ENCODE measurements around the gene LRRFIP1.
"Not testable (repeated sequence)": the region's sequence is repeated elsewhere in the genome, so short reads cannot be mapped to it uniquely, and the experiment has no call there.

The LRRFIP1 gene

DNA sequence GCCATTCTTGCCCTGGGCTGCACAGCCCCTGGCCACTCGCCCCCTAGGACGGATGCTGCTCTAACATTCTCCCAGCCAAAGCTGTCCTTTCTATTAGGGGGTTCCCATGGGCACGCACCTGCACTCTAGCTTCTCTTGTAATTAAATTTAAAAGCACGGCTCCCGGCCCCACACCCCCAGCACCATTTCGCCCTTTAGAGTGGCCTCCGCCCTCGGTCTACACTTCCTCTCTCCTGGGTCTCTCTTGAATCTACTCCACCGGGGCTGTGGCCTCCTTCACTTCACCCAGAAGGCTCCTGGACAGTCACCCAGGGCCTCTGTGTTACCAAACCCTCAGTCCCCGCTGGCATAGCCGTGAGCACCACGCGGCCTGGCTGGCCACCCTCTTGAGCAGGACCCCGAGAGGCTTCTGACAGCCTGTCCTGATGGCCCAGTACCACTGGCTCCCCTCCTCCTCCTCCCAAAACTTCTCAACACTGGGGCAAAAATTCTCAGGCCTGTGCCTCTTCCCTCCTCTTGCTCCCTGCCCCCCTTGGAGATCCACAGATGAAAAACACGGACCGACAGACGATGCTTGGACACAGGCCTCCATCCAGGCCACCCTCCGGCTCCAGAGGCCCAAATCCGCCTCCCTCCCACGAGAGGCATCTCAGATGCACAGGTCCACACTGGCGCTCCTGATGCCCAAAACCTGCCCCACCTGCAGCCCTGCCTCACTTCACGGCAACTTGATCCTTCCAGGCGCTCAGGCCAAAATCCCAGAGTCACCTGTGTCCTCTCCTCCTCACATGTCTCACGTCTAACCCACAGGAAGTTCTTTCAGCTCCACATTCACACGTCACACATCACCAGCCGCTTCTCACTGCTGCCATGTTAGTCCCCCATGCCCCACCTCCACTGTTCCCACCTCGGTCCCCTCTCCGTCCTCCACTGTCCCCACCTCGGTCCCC is 29.9 kb upstream of the LRRFIP1 start:
- no peak for DNase-seq

DNA sequence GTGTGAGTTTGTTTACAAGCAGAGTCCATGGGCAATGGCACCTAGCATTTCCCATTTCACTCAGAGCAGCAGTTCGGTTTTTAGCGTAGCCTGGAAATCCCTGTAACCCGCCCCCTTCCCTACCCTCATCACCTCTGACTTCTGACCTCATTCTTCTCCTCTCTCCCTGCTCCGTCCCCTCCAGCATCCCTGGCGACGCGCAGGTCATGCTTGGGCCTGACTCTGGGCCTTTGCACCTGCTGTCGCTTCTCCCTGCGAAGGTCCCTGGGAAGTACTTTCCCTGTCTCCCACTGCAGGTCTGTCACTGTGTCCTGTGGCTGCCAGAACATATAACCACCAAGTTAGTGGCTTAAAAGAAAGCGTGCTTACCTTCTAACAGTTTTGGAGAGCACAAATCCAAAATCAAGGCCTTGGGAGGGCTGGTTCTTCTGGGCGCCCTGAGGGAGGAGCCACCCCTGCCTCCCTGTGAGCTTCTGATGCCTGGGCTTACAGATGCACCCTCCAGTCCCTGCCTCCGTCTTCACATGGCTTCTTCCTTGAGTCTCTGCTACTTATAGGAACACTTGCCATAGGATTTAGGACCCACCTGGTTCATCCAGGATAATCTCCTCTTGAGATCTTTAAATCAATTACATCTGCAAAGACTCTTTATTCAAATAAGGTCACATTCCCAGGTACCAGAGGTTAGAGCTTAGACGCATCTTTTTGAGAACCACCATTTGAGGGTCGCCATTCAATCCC is 28.7 kb upstream of the LRRFIP1 start:
- no peak for DNase-seq

DNA sequence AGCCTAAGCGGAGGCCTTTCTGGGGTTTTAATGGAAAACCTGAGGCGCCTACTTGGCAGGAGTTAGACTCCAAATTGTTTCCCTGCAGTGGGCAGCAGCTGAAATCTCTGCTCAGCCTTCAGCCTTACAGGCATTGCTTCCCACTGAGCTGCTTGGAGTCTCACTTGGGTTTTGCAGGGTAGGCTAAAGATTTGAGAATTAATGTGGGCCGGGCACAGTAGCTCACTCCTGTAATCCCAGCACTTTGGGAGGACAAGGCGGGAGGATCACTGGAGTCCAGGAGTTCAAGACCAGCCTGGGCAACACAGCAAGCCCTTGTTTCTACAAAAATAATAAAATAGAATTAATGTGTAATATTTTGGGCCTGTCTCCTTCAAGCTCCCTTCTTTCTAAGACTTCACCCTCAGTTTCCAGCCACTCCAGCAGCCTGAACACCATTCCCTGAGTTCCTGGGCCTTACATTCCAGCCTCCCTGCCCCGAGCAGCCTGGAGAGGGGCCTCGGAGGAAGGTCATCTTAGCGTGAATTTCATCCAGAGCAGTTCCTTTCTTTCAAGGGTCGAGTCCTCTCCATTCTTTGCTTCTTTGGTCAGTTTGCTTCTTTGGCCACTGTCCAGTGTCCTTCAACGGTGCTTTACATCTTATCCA is 27.8 kb upstream of the LRRFIP1 start:
- no peak for DNase-seq

DNA sequence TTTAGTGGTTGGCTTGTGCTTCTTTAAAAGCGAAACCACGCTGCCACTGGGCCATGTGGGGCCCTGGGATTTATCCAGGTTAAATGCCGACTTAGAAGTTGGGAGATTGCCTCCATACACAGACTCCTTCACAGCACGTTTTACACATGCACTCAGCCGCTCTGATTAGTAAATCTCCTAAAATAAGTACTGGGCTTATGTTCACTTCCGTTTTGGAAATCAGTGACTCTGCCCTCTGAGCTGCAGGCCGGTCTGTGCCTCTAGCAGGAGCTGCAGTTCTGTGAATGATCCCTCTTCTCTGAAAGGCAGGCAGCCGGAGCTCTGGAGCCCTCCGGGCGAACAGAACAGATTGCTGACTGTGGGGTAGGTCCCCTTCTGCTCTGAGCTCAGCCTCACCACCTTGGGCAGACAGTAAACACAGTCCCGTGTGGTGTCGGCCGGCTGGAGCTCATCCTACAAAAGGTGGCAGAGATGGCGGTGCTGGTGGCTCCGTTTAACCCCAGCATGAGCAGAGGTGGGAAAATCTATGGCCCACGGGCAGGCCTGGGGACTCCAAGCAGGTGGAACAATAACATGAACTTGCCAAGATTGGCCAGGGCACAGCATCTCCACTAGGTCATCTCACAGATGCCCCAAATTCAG is 27.1 kb upstream of the LRRFIP1 start:
- no peak for DNase-seq

DNA sequence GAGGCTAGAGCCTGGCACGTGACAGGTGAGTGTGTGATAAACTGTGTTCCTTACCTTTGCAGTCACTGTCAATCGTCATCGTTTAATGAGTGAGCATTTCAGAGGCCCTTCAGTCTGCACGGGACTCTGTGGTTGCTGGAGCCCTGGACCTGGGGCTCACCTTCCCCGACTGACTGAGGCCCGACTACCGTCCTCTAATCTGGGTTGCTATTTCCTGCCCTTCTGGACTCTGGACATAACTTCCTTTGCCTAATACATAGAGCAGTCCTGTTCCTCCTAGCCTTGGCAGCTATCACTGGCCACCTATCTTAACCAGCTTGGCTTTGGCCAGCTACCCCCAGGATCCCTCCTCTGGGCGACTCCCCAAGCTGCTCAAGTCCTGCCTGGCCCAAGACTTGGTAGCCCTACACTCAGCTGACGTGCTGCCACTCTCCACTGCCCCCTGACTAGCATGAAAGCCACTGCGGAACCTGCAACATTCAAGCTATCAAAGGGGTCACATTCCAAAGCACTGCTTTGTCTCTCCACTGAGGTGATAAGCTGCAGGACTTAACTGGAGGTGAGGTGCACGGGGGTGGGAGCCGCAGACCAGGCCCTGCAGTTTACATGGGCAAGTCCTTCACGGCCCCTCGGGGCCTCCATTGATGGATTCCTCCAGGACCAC is 25.8 kb upstream of the LRRFIP1 start:
- no peak for DNase-seq

- DNase-seq: no peak
These were observed 25.0 kb upstream of the LRRFIP1 start for GRCh38 chr2:237602409-237602808.

- DNase-seq: no peak
These were observed 24.2 kb upstream of the LRRFIP1 start for GRCh38 chr2:237603049-237603717.

DNA sequence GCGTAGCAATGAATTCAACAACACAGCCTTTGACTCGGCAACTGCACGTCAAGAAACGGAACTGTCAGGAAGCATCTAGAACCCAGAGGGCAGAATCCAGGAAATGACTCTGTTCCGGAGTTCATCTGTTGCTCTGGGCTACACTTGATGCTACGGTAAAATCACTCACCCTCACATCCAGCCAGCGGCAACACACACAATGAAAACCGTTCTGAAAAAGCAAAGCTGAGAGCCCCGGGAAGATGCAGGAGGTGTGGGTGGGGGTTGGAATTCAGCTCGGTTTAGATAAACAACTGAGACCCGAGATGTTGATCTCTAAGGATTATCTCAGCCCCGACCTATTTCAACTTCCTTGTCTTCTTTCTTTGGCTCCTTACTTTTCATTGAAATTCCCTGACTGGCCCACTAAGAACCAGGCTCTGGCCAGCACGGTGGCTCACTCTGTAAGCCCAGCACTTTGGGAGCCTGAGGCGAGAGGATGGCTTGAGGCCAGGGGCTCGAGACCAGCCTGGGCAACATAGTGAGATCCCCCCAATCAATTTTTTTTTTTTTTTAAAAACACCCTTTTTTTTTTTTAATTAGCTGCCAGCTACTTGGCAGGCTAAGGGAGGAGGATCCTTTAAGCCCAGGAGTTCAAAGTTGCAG is 23.5 kb upstream of the LRRFIP1 start:
- no peak for DNase-seq

DNA sequence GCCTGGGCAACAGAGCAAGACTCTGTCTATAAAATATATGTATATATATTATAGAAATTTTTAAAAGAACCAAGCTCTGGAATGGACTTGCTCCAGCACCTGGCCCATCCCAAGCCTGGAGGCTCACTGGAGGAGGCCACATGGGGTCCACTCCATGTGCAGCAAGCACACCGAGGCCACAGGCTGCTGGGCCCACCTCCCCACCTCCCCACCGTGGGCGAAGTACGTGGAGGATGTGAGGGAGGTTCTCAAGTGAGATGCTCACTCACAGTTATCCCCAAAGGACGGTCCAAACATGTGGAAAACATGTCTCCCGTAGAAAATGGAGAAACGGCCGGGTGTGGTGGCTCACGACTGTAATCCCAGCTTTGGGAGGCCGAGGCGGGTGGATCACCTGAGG is 23.0 kb upstream of the LRRFIP1 start:
- no peak for DNase-seq

DNA sequence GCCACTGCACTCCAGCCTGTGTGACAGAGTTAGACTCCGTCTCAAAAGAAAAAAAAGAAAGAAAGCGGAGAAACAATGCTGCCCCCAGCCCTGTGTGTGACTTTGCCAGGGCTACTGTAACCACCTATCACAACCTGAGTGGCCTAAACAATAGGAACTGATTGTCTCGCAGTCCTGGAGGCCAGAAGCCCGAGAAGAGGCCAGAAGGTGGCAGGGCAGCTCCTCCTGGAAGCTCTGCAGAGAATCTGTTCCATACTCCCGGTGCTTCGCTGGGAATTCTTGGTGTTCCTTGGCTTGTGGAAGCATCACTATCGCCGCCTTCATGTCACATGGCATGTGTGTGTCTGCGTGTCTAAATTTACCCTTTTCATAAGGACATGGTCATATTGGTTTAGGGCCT is 22.4 kb upstream of the LRRFIP1 start:
- DNase-seq: no peak

DNA sequence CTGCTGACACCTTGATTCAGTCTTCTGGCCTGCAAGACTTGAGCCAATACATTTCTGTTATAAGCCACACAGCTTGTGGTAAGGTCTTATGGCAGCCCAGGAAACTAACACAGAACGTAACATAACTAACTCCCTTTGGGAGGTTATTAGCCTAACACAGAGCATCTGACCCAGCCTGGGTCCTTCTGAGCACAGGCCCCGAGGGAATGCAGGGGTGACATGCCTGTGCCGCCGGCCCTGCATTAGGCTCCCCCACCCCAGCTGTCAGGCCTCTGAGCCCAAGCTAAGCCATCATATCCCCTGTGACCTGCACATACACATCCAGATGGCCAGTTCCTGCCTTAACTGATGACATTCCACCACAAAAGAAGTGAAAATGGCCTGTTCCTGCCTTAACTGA is 20.9 kb upstream of the LRRFIP1 start:
- not testable (repeated sequence) for DNase-seq

- no peak for DNase-seq
These were observed 14.6 kb upstream of the LRRFIP1 start for GRCh38 chr2:237612527-237613357.

DNA sequence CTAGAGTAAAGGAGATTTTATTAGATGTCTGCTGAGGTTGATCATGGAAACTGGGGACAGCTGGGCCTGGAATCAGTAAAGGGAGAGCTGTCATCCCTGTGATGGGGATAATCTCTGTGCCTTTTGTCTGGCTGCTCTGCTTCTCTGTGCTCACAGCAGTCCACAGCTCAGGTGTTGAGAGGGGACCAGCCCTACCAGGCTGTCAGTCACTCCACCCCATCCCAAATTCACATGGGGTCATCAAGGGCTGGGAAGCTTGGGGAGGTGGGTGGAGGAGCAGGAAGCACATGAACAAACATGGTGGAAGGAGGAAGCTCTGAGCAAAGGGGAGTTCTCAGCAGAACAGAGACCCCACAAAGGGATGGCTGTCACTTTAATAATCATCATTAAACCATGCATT is 13.7 kb upstream of the LRRFIP1 start:
- no peak for DNase-seq

- DNase-seq: no peak
These were observed 13.2 kb upstream of the LRRFIP1 start for GRCh38 chr2:237614151-237614720.

DNA sequence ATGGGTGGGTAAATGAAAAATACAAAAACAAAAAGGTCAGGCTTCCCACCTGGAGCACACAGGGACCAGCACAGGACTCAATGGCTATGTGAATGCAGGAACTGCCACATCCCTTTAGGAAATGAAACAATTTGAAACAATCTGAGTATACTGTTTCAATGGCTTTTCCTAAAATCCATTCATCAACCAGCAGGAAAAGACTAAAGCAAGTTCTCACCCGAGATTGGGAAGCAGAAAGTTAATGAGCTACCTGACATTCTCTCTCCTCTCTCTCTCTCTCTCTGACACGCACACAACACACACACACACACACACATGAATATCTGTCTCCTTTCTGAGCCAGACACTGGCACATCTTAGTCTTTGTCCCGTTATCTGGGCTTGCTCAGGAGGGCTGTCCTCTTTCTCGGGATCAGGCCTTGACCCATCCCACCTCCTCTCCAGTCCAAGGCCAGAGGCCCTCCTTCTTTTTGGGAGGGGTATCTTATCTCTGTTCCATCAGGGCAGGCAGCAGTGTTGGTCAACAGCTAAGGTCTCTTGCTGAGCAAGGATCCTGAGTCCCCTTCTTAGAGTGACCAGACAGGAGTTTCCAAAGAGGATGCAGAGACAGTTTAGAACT is 11.6 kb upstream of the LRRFIP1 start:
- DNase-seq: no peak

- DNase-seq: no peak
These were observed 11.0 kb upstream of the LRRFIP1 start for GRCh38 chr2:237616373-237616733.

DNA sequence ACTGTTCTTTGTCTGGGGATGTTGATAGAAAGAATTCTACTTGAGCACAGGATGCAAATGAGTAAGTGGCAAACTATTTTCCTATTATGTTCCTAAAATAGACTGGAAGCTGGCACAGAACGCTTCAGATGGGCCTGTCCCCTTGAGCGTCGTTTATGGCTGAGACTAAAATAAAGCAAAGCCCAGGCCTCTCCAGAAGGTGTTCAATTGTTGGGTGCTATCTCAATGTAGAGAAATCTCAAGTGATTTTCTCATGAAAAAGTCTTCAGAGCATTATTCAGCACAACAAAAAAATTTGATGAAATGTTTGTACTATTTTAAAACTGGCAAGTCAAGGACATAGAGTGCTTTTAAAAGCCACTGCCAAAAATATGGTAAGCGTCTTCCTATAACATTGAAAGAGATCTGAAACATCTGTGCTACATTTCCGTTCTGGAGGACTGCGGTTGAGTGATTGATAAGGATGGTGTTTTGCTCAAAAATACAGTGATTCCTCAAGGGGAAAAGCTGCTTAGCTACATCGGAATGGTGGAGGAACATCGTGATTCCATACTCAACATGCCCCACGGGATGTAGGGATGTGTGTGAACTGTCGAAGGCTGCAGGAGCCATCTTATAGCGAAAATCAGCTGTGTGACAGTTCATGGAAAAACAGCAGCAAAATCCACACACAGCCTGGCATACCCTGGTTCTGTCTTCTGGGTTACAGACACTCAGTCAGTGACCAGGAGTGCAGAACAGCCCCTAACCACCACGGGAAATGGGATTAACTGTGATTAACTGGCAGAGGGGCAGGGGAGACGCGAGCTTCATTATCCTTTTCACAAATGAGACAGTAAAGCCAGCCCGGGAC is 10.4 kb upstream of the LRRFIP1 start:
- no peak for DNase-seq

DNA sequence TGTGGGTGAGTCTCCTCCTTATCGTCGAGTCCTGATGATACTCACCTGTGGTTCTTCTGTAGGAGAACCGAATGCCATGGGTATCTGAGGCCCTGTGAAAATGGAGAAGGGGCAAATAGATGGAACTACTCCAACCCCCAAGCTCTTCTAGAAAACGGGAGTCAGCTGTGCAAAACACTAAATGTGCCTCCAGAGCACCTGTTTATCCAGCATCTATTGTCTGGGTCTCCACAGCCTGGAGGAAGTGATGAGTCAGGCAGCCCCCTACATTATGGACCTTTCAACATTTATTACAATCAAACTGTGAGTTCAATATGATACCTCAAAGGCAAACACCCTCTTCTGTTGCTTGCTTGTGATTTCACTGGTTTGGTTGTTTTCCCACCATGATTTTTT is 9.8 kb upstream of the LRRFIP1 start:
- no peak for DNase-seq

GRCh38 chr2:237618449-237618848 is 8.9 kb upstream of the LRRFIP1 start:
- DNase-seq: no peak
